IPS-NIHi7 (cell line): ENCODE measurements around the gene SERP2.

Source experiments
- DNase-seq: peaks from one replicate; pipeline ENCODE4 v3.0.0; 2012; ENCODE audit warnings: mixed read lengths; ENCODE audit errors: extremely low spot score

SERP2 gene

GRCh38 chr13:44355621-44356020, 18.0 kb upstream of the SERP2 start:
- no peak for DNase-seq

GRCh38 chr13:44359983-44360375, 13.6 kb upstream of the SERP2 start:
- no peak for DNase-seq

- no peak for DNase-seq
Observed at GRCh38 chr13:44362394-44363040, 11.1 kb upstream of the SERP2 start.

GRCh38 chr13:44363631-44364344, 9.8 kb upstream of the SERP2 start:
- no peak for DNase-seq

GRCh38 chr13:44364345-44365000, 9.2 kb upstream of the SERP2 start:
- DNase-seq = no peak

GRCh38 chr13:44365008-44365407, 8.6 kb upstream of the SERP2 start:
- no peak for DNase-seq

GRCh38 chr13:44365899-44366298, 7.7 kb upstream of the SERP2 start:
- DNase-seq = no peak

- DNase-seq = no peak
Observed at GRCh38 chr13:44368062-44368591, 5.5 kb upstream of the SERP2 start.

- DNase-seq = no peak
Observed at GRCh38 chr13:44368599-44369368, 4.8 kb upstream of the SERP2 start.

- no peak for DNase-seq
Observed at GRCh38 chr13:44371421-44371820, 2.2 kb upstream of the SERP2 start.

- DNase-seq = no peak
Observed at GRCh38 chr13:44373247-44373600, 400 bp upstream of the SERP2 start.

- DNase-seq = no peak
Observed at GRCh38 chr13:44374348-44374712, 706 bp downstream of the SERP2 start.

GRCh38 chr13:44378277-44378676, 4.7 kb downstream of the SERP2 start:
- no peak for DNase-seq

- no peak for DNase-seq
Observed at GRCh38 chr13:44379885-44380284, 6.3 kb downstream of the SERP2 start.

GRCh38 chr13:44380404-44381165, 7.0 kb downstream of the SERP2 start:
- no peak for DNase-seq

GRCh38 chr13:44382635-44383145, 9.1 kb downstream of the SERP2 start:
- DNase-seq = no peak

- DNase-seq = no peak
Observed at GRCh38 chr13:44383945-44384344, 10.3 kb downstream of the SERP2 start.

GRCh38 chr13:44384778-44385177, 11.2 kb downstream of the SERP2 start:
- DNase-seq = no peak

GRCh38 chr13:44385401-44385800, 11.8 kb downstream of the SERP2 start:
- no peak for DNase-seq

GRCh38 chr13:44385847-44386246, 12.2 kb downstream of the SERP2 start:
- no peak for DNase-seq

- no peak for DNase-seq
Observed at GRCh38 chr13:44386913-44387556, 13.4 kb downstream of the SERP2 start.
